ENCODE results near the gene SPAAR.
A peak's percentile ranks its signal among the peaks of the same experiment; 100 is the strongest.

Gene SPAAR, protein sequence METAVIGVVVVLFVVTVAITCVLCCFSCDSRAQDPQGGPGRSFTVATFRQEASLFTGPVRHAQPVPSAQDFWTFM

GRCh38 chr9:35909274-35909673, at the start of gene SPAAR:
TSS of gene SPAAR (plus strand) at chr9:35909490. CDS start at chr9:35910464, 974 bp downstream.
- Histone ChIP-seq H3K36me3 (replicated peaks) (no peaks in the 10 kb centered on the region), H3K9me3 (no peaks in the 10 kb centered on the region), H3K4me3 (no peak within 1 kb of the TSS), H3K27me3 (ENCODE audit: low read depth) (no peaks in the 10 kb centered on the region), H3K4me1 (peaks cover 15% of the 10 kb centered on the region)
- no peak for DNase-seq (ENCODE audit: low spot score in 2 of 2)
- in situ Hi-C loops (cut with MboI; ENCODE audit: low sequenced_read_pairs), result loop anchor here (5.0 to 10.0 kb wide), 2 partner anchors 38 to 116 kb away; no protein-coding TSS in a partner anchor

GRCh38 chr9:35859990-35860339, 49.3 kb upstream of the SPAAR start:
- Histone ChIP-seq H3K4me3 (no peak overlapping the region), H3K4me1 (no peaks in the 10 kb centered on the region), H3K9me3 (no peaks in the 10 kb centered on the region), H3K36me3 (replicated peaks) (no peaks in the 10 kb centered on the region), H3K27me3 (ENCODE audit: low read depth) (peaks cover 8% of the 10 kb centered on the region; the same call in 1 of the 2 replicates)
- no peak for DNase-seq (ENCODE audit: low spot score in 2 of 2)
- in situ Hi-C loops (cut with MboI; ENCODE audit: low sequenced_read_pairs), result no loop called here

DNA sequence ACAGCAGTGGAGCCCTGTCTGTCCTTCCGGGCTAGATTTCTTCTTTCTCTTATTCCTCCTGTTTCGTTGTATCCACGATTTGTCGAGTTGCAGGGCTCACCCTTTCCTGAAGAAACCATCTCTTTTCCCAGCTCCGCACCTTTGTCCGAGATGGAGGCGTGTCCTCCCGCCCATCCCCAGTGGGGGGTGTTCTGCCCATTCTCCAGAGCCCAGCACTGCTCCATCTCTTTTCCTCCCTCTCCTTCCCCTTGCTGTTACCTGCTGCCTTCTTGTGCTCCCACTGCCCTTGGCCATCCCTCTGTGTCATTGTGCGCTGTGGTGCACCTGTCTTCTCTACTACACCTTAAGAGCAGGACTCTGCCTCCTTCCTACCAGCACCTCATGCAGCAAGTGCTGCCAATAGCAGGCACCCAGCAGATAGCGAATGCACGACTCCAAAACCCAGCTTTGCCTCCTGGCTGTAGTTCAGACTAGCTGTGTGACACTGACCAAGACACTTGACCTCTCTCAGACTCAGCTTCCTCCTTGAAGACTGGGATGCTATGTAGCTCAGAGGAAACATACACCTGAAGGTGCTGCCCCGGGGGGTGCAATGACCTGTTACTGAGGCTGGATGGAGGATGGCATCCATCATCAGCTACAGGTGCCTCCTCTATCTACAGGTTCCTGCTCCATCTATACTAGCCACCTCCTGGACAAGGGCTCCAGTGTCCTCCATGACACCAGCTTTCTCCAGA, 48.0 kb upstream of the SPAAR start:
- no peaks in the 10 kb centered on the region for H3K36me3 ChIP-seq (replicated peaks)

DNA sequence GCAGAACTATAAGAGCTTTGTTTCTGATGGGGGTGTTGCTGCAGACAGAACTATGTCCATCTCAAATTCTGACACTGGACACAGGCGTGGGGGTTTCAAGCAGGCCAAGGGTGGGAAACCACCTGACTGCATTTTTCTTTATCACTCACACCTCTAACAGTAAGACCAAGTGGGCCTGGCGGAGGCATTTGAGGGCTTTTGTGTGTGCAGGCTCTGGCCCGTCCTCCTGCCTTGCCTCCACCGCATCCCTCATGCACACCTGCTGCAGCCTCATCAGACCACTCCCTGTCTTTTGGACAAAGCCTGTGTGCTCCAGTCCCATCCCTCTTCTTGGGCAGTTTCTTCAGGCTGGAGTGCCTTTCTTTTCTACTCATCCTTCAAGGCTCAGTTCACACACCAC, 47.0 kb upstream of the SPAAR start:
- in situ Hi-C loops (cut with MboI; ENCODE audit: low sequenced_read_pairs), result no loop called here
- no peak for DNase-seq (ENCODE audit: low spot score in 2 of 2)
- no peaks in the 10 kb centered on the region for H3K4me1 ChIP-seq

More for the DNA sequence above, 48.0 kb upstream of the SPAAR start:
- H3K9me3 ChIP-seq, result no peaks in the 10 kb centered on the region
- in situ Hi-C loops (cut with MboI; ENCODE audit: low sequenced_read_pairs), result no loop called here
- peaks cover 8% of the 10 kb centered on the region; the same call in 1 of the 2 replicates for H3K27me3 ChIP-seq (ENCODE audit: low read depth)
- no peak overlapping the region for H3K4me3 ChIP-seq
- no peak for DNase-seq (ENCODE audit: low spot score in 2 of 2)
- H3K4me1 ChIP-seq, result no peaks in the 10 kb centered on the region

GRCh38 chr9:35863583-35863982, 45.7 kb upstream of the SPAAR start:
- Histone ChIP-seq H3K4me1 (no peaks in the 10 kb centered on the region), H3K27me3 (ENCODE audit: low read depth) (peaks cover 8% of the 10 kb centered on the region; the same call in 1 of the 2 replicates), H3K36me3 (replicated peaks) (no peaks in the 10 kb centered on the region), H3K9me3 (no peaks in the 10 kb centered on the region), H3K4me3 (no peak overlapping the region)
- in situ Hi-C loops (cut with MboI; ENCODE audit: low sequenced_read_pairs), result no loop called here
- DNase-seq (ENCODE audit: low spot score in 2 of 2), result no peak

More for the DNA sequence above, 47.0 kb upstream of the SPAAR start:
- H3K36me3 ChIP-seq (replicated peaks), result no peaks in the 10 kb centered on the region
- H3K27me3 ChIP-seq (ENCODE audit: low read depth), result peaks cover 8% of the 10 kb centered on the region; the same call in 1 of the 2 replicates
- H3K9me3 ChIP-seq, result no peaks in the 10 kb centered on the region
- H3K4me3 ChIP-seq, result no peak overlapping the region

- H3K27me3 ChIP-seq (ENCODE audit: low read depth), result peaks cover 7% of the 10 kb centered on the region; the same call in 1 of the 2 replicates
- in situ Hi-C loops (cut with MboI; ENCODE audit: low sequenced_read_pairs), result no loop called here
- no peak for DNase-seq (ENCODE audit: low spot score in 2 of 2)
- H3K36me3 ChIP-seq (replicated peaks), result no peaks in the 10 kb centered on the region
- H3K9me3 ChIP-seq, result no peaks in the 10 kb centered on the region
- H3K4me1 ChIP-seq, result no peaks in the 10 kb centered on the region
- H3K4me3 ChIP-seq, result no peak overlapping the region
These were observed 44.5 kb upstream of the SPAAR start for GRCh38 chr9:35864695-35865255.

GRCh38 chr9:35867538-35867937, 41.8 kb upstream of the SPAAR start:
- no peak for DNase-seq (ENCODE audit: low spot score in 2 of 2)
- Histone ChIP-seq H3K4me3 (no peak overlapping the region), H3K9me3 (no peaks in the 10 kb centered on the region), H3K36me3 (replicated peaks) (no peaks in the 10 kb centered on the region), H3K27me3 (ENCODE audit: low read depth) (no peaks in the 10 kb centered on the region), H3K4me1 (no peaks in the 10 kb centered on the region; the same call in 1 of the 2 replicates)
- in situ Hi-C loops (cut with MboI; ENCODE audit: low sequenced_read_pairs), result no loop called here

DNA sequence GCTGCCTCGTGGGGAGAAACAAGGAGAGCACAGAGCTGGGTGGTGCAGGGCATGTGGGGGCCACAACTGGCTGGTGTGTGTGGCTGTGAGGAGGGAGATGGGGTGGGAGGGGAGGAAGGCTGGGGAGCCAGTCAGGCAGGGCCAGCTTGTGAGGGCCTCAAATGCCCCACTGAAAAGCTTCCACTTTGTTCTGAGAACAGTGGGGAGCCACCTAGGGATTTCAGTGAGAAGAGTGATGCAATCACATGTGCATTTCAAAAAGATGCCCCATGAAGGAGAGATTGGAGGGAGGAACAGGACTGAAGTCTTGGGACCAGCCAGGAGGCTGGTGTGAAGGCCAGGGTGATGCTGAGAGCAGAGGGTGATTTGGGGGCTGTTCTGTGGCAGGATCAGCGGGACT, 40.4 kb upstream of the SPAAR start:
- H3K9me3 ChIP-seq, result no peaks in the 10 kb centered on the region
- DNase-seq (ENCODE audit: low spot score in 2 of 2), result no peak
- peaks cover 6% of the 10 kb centered on the region for H3K4me1 ChIP-seq
- no peaks in the 10 kb centered on the region for H3K36me3 ChIP-seq (replicated peaks)
- H3K27me3 ChIP-seq (ENCODE audit: low read depth), result no peaks in the 10 kb centered on the region
- H3K4me3 ChIP-seq, result no peak overlapping the region
- in situ Hi-C loops (cut with MboI; ENCODE audit: low sequenced_read_pairs), result no loop called here

DNA sequence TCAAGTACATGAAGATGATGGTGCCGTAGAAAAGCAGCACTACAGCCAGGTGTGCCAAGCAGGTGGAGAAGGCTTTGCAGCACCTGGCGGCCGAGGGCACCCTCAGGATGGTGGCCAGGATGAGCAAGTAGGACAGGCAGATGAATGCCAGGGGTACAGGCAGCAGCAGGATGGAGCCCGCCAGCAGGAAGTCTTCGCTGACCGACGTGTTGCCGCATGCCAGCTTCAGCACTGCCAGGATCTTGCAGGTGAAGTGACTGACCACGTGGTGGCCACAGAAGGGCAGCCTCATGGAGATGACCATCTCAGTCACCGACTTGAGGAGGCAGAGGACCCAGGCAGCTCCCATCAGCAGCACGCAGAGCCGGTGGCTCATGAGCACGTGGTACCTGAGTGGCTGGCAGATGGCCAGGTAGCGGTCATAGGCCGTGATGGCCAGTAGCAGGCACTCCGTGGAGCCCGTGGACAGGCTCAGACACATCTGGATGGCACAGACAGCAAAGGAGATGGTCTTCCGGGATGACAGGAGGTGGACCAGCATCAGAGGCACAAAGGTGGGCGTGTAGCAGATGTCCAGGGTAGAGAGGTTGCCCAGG, 39.6 kb upstream of the SPAAR start:
- no peaks in the 10 kb centered on the region for H3K9me3 ChIP-seq
- DNase-seq (ENCODE audit: low spot score in 2 of 2), result no peak
- H3K27me3 ChIP-seq (ENCODE audit: low read depth), result no peaks in the 10 kb centered on the region
- in situ Hi-C loops (cut with MboI; ENCODE audit: low sequenced_read_pairs), result no loop called here
- no peaks in the 10 kb centered on the region for H3K36me3 ChIP-seq (replicated peaks)
- H3K4me1 ChIP-seq, result peaks cover 6% of the 10 kb centered on the region
- H3K4me3 ChIP-seq, result no peak overlapping the region

- no peaks in the 10 kb centered on the region for H3K27me3 ChIP-seq (ENCODE audit: low read depth)
- DNase-seq (ENCODE audit: low spot score in 2 of 2), result no peak
- in situ Hi-C loops (cut with MboI; ENCODE audit: low sequenced_read_pairs), result no loop called here
- no peak within 1 kb of the TSS for H3K4me3 ChIP-seq
- H3K9me3 ChIP-seq, result no peaks in the 10 kb centered on the region
- no peaks in the 10 kb centered on the region for H3K36me3 ChIP-seq (replicated peaks)
- peaks cover 6% of the 10 kb centered on the region for H3K4me1 ChIP-seq
These were observed 38.9 kb upstream of the SPAAR start, which contains the start of gene OR13J1 for GRCh38 chr9:35870351-35870923. TSS of gene OR13J1 (minus strand) at chr9:35870401. CDS start at chr9:35870401, 0 bp downstream.

DNA sequence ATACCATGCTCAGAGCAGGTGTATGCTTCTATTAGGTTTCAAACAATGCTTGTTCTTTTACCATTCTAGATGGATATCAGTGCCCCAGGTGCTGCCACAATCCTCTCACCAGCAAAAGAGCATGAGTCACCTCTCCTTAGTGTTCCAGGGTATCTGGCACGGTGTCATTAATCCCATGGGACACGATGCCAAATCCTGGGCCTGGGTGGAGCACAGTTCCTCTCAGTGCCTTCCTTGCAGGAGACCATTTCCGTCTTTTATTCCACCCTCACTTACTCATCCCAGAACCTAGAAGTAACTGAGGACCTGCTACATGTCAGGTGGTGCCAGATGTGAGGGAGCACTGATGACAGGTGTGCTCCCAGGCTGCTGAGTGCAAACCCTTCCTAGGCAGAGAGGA, 37.7 kb upstream of the SPAAR start:
- Histone ChIP-seq H3K4me3 (no peak overlapping the region), H3K27me3 (ENCODE audit: low read depth) (no peaks in the 10 kb centered on the region), H3K9me3 (no peaks in the 10 kb centered on the region), H3K4me1 (peaks cover 6% of the 10 kb centered on the region), H3K36me3 (replicated peaks) (no peaks in the 10 kb centered on the region)
- no peak for DNase-seq (ENCODE audit: low spot score in 2 of 2)
- in situ Hi-C loops (cut with MboI; ENCODE audit: low sequenced_read_pairs), result no loop called here

- no peaks in the 10 kb centered on the region for H3K36me3 ChIP-seq (replicated peaks)
- no peak overlapping the region for H3K4me3 ChIP-seq
- in situ Hi-C loops (cut with MboI; ENCODE audit: low sequenced_read_pairs), result no loop called here
- peaks cover 6% of the 10 kb centered on the region for H3K4me1 ChIP-seq
- peak in 1 of 2 experiments; percentile 36 for DNase-seq (ENCODE audit: low spot score in 2 of 2)
- no peaks in the 10 kb centered on the region for H3K9me3 ChIP-seq
- no peaks in the 10 kb centered on the region for H3K27me3 ChIP-seq (ENCODE audit: low read depth)
These were observed 36.8 kb upstream of the SPAAR start for GRCh38 chr9:35872505-35872904.

- peak; percentile 65 to 91 for DNase-seq (ENCODE audit: low spot score in 2 of 2)
- Histone ChIP-seq H3K9me3 (no peaks in the 10 kb centered on the region), H3K27me3 (ENCODE audit: low read depth) (peaks cover 7% of the 10 kb centered on the region), H3K4me3 (no peak overlapping the region), H3K36me3 (replicated peaks) (no peaks in the 10 kb centered on the region), H3K4me1 (peaks cover 7% of the 10 kb centered on the region)
- in situ Hi-C loops (cut with MboI; ENCODE audit: low sequenced_read_pairs), result loop anchor here (5.0 kb wide), 1 partner anchor 90 kb away; the partner anchor contains the start of gene NPR2
These were observed 26.9 kb upstream of the SPAAR start for GRCh38 chr9:35882263-35882848.

All from HAP-1 (cell line).